Brain microvascular endothelial cell (primary cell): ENCODE data around the gene EIF5.

Experiments used
- DNase-seq: peaks from one replicate; pipeline ENCODE4 v3.0.0-alpha.2; 2020
- H3K27ac ChIP-seq: fragments of 250-450 bp; sonication (Bioruptor Pico); 2 replicates; pipeline ENCODE4 v1.5.1; 2020; ENCODE audit warnings: mild to moderate bottlenecking, moderate library complexity
- H3K27me3 ChIP-seq: fragments of 250-450 bp; sonication (Bioruptor Pico); replicated peaks from 2 replicates; pipeline ENCODE4 v1.5.1; 2020; ENCODE audit warnings: mild to moderate bottlenecking
- H3K36me3 ChIP-seq: fragments of 250-450 bp; sonication (Bioruptor Pico); replicated peaks from 2 replicates; pipeline ENCODE4 v1.5.1; 2020; ENCODE audit warnings: mild to moderate bottlenecking
- H3K4me3 ChIP-seq: 2 replicates; pipeline ENCODE4 v1.5.1; 2011; ENCODE audit warnings: low read depth, mild to moderate bottlenecking, control low read depth, low read length, moderate library complexity
- in situ Hi-C: cut with HindIII; loops from 2 replicates; pipeline ENCODE4 v1.10.0; 2017; ENCODE audit warnings: low sequenced_read_pairs, low pct_ligation_motif_present
- TF ChIP-seq, protein P1 (sequence below): IDR thresholded peaks from 2 replicates; pipeline ENCODE4 v1.5.1; 2011; ENCODE audit warnings: low read depth, mild to moderate bottlenecking, moderate library complexity, low read length, control low read depth, inconsistent platforms; ENCODE audit errors: missing control alignments

The EIF5 gene

DNA sequence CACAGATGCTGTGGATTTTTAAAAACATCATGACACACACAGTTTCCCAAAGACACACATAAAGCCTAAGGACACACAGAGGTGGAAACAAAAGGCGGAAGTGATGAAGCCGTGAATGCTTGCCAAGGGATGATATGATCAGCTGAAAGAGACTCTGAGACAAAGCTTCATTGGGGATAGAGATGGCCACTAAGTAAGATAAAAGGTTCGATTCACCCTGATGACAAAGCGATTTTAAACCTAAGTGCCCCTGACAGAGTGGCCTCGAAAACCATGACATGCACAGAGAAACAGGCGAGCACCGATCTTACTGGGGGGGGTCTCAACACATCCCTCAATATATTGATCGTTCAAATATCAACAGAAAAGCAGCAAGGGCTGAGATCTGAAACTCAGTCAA is 20.3 kb upstream of the EIF5 start:
- in situ Hi-C loops = no loop called here
- H3K27ac ChIP-seq = no peak overlapping the region
- TF ChIP-seq, protein P1, sequence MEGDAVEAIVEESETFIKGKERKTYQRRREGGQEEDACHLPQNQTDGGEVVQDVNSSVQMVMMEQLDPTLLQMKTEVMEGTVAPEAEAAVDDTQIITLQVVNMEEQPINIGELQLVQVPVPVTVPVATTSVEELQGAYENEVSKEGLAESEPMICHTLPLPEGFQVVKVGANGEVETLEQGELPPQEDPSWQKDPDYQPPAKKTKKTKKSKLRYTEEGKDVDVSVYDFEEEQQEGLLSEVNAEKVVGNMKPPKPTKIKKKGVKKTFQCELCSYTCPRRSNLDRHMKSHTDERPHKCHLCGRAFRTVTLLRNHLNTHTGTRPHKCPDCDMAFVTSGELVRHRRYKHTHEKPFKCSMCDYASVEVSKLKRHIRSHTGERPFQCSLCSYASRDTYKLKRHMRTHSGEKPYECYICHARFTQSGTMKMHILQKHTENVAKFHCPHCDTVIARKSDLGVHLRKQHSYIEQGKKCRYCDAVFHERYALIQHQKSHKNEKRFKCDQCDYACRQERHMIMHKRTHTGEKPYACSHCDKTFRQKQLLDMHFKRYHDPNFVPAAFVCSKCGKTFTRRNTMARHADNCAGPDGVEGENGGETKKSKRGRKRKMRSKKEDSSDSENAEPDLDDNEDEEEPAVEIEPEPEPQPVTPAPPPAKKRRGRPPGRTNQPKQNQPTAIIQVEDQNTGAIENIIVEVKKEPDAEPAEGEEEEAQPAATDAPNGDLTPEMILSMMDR = no peak
- DNase-seq = no peak
- H3K27me3 ChIP-seq = no peaks in the 10 kb centered on the region
- H3K4me3 ChIP-seq = no peak overlapping the region
- no peaks in the 10 kb centered on the region for H3K36me3 ChIP-seq

DNA sequence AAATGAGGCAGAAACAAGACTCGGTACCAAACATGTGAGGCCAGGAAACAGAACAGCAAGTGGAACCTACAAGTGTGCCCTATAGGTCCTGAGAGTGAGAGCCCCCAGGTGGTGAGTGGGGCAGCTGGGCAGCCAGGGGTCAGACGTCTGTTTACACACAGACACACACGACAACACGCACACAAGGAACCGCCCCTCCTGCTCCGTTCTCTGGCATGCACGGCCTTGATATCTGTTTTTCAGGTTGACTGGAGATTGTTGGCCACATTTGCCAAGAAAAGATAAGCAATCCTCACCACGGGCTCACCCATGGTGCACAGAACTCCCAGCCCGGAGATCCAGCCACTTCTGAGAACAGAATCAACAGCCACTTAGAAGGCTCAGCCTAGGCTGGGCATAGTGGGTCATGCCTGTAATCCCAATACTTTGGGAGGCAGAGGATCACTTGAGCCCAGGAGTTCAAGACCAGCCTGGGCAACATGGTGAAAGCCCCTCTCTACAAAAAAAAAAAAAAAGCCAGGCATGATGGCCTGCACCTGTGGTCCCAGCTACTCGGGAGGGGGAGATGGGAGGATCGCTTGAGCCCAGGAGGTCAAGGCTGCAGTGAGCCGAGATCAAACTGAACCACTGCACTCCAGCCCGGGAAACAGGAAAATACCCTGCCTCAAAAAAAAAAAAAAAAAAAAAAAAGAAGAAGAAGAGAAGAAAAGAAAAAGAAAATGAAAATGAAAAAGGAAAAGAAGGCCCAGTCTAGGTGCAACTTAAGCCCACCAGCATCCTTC is 19.4 kb upstream of the EIF5 start:
- no peak overlapping the region for H3K4me3 ChIP-seq

DNA sequence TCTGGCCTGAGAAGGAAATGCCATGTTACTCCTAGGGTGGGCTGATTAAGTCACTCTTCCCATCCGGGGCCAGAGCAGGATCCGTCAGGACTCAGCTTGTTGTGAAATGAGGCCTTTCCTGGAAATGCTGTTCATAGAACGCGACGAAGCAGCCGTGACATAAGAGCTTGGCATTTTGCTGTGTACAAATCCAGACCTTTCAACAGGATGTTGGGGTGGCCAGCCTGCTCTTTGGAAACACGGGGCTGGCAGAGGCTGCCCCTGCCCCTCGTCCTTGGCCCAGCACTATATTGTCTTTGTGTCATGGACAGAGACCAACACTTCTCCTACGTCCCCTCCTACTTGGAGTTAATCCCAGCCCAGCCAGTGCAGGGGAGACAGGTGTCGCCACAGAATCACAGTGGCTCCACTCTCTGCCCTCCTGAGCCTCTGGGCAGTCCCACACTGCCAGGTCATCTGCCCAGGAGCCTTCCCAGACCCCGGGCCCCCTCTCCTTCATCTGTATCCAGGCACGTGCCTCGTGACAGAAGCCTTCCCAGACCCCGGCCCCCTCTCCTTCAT is 18.6 kb upstream of the EIF5 start:
- TF ChIP-seq, protein P1 = no peak
- Histone ChIP-seq H3K36me3 (no peaks in the 10 kb centered on the region), H3K27ac (no peak overlapping the region), H3K4me3 (no peak overlapping the region), H3K27me3 (no peaks in the 10 kb centered on the region)
- in situ Hi-C loops = no loop called here
- no peak for DNase-seq

More for the DNA sequence above, 19.4 kb upstream of the EIF5 start:
- Histone ChIP-seq H3K36me3 (no peaks in the 10 kb centered on the region), H3K27ac (no peak overlapping the region), H3K27me3 (no peaks in the 10 kb centered on the region)
- in situ Hi-C loops = no loop called here
- TF ChIP-seq, protein P1 = no peak
- DNase-seq = no peak

DNA sequence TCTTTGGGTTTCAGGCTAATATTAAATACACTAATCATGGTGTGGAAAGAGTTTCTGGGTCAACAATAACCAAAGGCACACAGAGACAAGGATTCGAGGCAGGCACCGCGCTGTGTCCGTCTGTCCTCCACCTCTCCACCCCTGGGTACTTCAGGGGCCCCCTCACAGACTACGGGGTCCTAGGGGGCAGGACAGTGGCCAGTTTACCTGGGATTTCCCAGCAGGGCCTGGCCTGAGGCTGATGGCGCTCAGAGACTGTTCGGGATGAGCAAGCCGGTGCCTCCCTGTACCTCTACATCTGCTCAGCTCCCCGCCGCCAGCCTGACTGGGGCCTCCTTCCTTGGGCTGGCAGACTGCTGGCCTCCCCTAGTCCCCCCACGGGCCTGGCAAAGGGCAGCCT is 18.1 kb upstream of the EIF5 start:
- Histone ChIP-seq H3K36me3 (no peaks in the 10 kb centered on the region), H3K27me3 (no peaks in the 10 kb centered on the region), H3K27ac (no peak overlapping the region), H3K4me3 (no peak overlapping the region)
- TF ChIP-seq, protein P1 = no peak
- DNase-seq = no peak
- in situ Hi-C loops = no loop called here

DNA sequence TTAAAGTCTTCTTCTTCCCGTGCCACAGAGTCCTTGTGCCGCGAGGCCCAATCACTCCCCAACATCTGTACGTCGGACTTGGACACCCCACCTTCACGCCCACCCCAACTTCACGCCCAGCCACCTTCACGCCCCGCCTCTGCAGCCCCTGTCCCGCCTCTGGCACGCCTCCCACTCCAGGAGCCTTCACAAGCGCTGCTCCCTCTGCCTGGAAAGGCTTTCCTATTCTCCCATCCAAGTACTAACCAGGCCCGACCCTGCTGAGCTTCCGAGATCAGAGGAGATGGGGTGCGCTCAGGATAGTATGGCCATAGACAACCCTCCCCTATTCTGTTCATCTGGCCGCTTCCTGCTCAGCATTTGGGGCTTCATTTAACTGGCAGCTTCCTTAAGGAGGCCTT is 17.3 kb upstream of the EIF5 start:
- TF ChIP-seq, protein P1 = no peak
- Histone ChIP-seq H3K27me3 (no peaks in the 10 kb centered on the region), H3K36me3 (no peaks in the 10 kb centered on the region), H3K4me3 (no peak overlapping the region), H3K27ac (no peak overlapping the region)
- DNase-seq = no peak
- in situ Hi-C loops = no loop called here
